Activated gamma-delta T cell (primary cell): ENCODE measurements around the gene E2F2.
A peak's percentile ranks its signal among the peaks of the same experiment; 100 is the strongest.

ENCODE experiments used
- DNase-seq: peaks from one replicate; lab custom pipeline; 2025; lab: John Stamatoyannopoulos, UW

The E2F2 gene

GRCh38 chr1:23562137-23562876 is 31.3 kb upstream of the E2F2 start:
- no peak for DNase-seq

GRCh38 chr1:23561813-23562100 is 30.7 kb upstream of the E2F2 start:
- DNase-seq: no peak

- no peak for DNase-seq
These were observed 30.2 kb upstream of the E2F2 start for GRCh38 chr1:23561076-23561812.

DNA sequence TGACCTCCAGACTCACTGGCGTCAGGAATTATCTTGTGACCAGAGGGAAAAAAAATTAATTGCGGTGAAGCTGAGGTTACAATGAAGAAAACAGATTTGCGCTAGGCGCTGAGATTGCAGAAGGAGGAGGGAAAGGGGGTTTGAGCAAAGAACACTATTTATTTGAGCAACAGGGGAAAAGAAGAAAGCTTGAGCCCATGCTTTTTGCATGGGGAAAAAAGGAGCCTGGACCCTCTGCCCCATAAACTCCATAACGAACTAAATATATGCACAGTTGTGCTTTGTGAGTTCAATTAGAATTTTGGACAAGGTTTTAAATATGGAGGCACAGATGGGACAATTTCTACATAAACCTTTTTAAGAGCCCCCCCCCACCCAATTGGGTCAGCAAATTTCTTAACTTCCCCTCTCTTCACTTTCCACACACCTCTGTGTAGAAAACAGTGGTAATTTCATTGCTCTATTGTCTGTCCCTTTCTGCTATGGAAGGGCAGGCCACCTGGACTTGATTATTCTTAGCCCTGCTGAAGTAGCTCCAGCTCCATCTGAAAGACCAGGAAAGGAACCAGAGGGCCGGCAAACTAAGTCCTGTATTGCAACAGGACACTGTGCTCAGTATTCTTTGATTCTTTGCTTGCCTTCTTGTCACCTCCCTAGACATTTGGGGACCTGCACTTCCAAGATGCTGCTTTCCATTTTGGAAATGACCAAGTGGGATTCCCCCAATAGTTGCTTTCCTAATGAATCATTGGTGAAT is 29.1 kb upstream of the E2F2 start:
- no peak for DNase-seq

GRCh38 chr1:23559136-23559984 is 28.3 kb upstream of the E2F2 start, which contains the start of gene ID3:
Gene ID3, minus strand, starts transcription at chr1:23559501. Its CDS starts 75 bp downstream, at chr1:23559426.
- DNase-seq: peak; percentile 69

DNA sequence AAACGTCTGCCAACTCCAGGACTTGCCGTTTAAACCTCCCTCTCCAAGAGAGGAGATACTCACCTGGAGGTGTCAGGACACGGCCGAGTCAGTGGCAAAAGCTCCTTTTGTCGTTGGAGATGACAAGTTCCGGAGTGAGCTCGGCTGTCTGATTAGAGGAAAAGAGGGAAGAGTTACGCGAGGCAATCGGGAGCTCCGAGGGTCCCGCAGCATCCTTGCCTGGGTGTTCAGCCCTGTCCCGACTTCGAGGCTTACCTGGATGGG is 27.8 kb upstream of the E2F2 start:
- DNase-seq: no peak

- DNase-seq: no peak
These were observed 27.3 kb upstream of the E2F2 start for GRCh38 chr1:23558140-23558871.

GRCh38 chr1:23557471-23558124 is 26.6 kb upstream of the E2F2 start:
- no peak for DNase-seq

DNA sequence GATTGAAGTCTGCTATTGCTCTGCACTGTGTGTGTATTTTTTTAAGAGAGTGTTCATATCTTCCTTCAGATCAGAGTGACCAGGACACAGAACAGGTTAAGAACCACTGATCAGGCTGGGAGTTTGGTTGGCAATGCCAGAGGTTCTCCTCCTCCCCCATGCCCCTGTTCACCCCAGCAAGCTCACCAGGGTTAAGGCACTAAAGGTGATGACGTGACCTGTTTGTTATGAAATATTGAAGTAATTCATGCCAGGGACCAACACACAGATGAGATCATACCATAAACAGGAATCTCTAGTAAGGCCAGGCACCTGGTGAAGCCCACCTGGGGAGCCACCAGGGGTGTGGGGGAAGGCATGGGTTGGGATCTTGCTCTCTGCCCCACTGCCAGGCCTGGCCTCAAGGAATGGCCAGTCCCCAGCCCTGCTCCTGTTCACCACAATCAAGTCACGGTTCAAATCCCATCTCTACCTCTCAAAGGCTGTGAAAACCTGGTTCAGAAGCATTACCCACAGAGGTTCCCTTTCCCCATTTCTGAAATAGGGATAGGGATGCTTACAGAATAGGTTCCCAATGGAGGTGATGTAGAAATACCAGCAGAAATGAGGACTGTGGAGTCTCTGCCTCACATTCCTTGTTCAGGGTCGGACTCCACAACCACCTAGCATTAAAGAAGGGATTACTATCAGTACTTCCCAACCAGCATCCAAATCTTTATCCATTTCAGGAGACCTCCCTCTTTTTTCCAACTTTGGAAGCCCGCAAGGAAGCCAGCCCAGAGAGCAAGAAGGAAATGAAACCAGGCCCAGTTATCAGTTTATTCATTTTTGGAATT is 25.8 kb upstream of the E2F2 start:
- DNase-seq: no peak

DNA sequence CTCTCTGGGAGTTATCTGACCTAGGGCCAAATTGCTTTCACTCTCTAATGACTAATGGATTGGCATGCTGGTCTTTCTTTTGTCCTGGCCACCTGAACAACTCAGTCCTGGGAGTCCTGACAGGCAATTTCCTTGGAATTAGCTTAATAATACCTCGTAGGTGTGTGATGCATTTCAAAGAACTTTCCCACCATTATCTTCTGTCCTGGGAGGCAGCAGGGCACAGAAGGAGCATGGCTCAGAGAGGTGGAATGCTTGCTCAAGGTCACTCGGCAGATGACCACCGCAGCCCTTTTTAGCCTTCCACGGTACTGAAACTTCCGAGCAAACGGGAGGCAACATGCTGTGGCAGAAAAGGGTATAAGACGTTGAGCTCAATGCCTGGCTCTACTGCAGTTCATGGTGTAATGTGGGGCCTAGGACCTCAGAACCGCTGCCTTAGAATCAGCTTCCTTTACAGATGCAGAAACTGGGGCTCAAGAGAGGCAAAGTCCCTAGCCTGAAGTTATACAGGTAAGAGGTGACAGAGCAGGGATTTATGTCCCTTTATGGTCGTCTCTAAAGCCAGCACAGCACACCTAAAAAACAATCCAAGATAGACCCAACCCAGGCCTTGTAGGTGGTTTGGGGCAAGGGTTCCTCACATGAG is 25.1 kb upstream of the E2F2 start:
- no peak for DNase-seq

- DNase-seq: no peak
These were observed 24.4 kb upstream of the E2F2 start for GRCh38 chr1:23555270-23555985.

DNA sequence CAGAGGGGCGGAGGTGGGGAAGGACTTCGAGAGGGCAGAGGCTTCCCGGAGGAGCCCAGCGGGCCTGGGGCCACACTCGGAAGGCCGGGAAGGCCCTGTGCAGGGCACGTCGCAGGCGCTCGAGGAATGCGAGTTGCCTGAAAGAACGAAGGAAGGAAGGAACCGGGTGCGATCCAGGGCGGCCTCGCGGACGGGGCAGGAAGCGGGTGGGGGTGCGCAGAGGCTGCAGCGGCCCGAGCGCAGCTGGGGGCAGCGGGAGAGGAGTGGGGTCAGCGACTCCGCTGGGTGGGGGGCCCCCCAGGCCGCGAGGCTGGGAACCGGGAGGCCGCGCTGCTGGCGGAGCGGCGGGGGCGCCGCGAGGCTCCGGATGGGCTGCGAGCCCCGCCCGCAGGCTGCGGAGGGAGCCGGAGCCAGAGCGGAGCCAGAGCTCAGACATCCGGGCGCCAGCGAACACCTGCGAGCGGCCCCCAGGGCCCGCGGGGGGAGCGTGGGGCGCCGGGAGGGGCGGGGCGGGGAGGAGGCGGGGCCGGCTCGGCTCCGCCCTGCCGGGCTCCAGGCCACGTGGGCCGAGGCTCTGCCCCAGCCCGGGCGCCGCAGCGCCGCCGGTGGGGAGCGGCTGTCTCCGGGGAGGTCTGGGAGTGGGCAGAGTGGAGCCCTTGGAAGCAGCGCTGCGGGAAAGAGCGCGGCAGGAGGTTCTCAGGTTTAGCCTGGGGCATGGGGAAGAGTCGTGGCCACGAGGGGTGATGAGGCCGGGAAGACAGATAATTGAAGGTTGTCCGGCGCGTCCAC is 23.6 kb upstream of the E2F2 start:
- DNase-seq: peak; percentile 78

DNA sequence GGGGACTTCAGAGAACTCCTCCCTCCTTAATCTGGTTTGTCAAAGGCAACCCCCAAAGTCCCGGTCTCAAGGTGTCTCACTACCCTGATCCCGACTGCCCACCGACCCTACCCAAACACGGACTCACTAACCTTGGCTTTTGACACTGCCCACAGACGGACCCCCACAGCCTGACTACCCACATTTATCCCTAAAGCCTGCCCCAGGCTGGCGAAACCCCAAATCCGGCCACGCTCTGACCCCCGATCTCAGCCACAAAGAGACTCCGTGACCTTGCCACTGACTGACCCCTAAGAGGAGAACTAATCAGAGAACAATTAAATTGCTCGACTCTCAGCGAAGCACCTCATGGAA is 23.1 kb upstream of the E2F2 start:
- DNase-seq: no peak

DNA sequence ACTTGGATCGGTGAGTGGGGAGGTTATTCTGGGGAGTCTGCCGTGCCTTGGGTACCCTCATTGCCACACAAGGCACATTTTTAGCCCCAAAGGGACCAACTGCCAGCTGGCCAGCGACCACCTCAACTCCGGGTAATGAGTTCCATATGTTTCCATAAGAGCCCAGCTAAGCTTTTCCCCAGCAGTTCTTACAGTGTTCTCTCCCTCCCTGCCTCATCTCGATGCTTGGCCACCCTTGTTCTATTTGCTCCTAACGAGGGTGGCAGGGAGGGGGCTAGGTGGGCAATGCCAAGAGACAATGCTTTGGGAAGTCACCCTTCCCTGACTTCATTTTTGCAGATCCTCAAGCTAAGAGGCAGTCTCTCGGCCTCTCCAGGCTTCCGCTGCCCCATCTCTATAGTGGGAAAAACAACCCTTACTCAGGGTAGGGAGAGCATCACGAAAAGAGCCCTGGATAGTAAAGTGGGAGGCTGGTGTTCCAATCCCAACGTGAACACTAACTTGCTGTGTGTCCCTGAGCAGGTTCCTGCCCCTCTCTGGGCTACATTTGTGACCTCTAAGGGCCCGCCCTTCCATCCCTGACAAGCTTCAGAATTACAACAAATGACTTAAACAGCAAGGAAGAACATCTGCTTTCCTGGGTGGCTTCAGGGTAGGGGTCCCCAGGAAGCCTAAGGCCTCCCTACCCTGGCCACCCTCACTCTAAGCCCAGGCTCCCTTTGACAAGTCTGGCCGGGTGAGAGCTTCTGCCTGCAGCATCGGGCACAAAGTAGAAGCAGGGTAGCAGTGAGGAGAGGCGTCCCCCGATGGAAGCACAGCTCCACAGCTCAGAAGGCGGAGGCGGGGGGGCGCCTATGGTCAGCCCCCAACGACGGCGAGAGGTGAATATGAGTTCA is 22.4 kb upstream of the E2F2 start:
- no peak for DNase-seq

DNA sequence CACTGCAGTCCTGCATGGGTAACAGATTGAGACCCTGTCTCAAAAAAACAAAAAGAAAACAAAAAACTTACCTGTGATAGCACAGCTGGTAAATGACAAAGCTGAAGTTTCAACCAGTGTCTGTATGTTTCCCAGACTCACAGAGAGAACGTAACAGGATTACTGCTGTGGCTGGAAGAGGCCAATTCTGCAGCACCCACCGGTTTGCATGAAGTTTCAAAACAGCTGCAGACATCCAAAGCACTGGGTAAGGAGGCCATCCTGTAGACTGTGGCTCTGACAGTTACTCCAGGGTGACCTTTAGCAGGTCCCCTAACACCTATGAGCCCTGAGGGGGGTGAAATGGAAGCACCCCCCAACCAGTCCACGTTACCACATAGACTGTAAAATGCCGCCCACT is 20.8 kb upstream of the E2F2 start:
- DNase-seq: no peak

DNA sequence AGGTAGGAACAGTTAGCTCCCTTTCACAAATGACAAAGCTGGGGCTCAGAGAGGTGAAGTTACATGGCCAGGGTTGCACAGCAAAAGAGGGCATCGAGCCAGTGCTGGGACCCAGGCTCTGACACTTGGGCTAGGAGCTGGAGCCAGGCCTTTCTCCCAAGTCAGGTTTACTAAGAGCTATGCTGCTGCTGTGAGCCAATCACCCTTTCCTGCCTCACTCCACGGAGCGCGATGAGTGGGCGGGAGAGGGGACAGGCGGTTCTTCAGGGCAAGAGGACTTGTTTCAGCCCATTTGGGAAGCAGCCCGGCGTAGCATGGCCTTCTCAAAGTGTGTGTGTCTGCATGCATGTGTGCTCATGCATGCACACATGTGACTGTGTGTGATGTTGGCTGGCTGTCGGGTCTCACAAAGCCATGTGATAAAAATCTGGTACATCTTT is 17.7 kb upstream of the E2F2 start:
- no peak for DNase-seq
